COLO829 (cell line): ENCODE data around the gene TMBIM6.
"Not testable (repeated sequence)": the region's sequence is repeated elsewhere in the genome, so short reads cannot be mapped to it uniquely, and the experiment has no call there.

Experiments used
- DNase-seq: peaks from one replicate; pipeline ENCODE4 v3.0.0; 2012; ENCODE audit warnings: low spot score

Gene TMBIM6

GRCh38 chr12:49777341-49777740, 36.0 kb downstream of the TMBIM6 start:
- DNase-seq = no peak

GRCh38 chr12:49777800-49778748, 36.7 kb downstream of the TMBIM6 start:
- peak; percentile 32 for DNase-seq

- no peak for DNase-seq
Measured at GRCh38 chr12:49779581-49779980, 38.2 kb downstream of the TMBIM6 start.

GRCh38 chr12:49780914-49781313, 39.6 kb downstream of the TMBIM6 start:
- DNase-seq = not testable (repeated sequence)

DNA sequence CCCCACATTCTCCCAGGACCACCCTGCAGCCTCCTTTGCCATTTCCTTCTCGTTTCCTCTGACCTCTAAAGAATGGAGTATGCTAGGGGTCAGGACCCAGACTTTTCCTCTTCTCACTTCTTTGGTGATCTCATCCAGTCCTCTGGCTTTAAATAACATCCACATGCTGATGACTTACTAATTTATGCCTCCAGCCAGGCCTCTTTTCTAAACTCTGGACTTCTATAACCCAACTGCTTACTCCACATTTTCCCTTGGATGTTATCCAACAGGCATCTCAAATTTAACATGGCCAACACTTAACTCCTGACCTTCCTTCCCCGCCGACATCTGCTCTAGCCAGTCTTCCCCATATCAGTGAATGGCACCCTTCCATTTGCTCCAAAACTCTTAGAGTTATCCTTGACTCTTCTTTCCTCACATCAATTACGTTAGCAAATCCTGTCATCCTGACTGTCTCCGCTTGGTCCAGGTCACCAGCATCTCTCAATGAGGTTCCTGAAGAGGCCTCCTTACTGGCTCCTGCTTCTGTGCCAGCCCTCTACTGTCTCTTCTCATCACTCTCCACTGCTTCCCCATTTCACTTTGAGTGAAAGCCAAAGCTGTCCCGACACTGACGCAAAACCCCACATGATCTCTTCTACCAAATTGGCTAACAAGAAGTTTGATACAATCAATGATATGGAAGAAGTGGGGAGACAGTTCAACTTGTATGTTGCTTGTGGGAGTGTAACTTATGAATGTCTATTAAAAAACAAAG, 42.7 kb downstream of the TMBIM6 start:
- DNase-seq = no peak

GRCh38 chr12:49784756-49785409, 43.5 kb downstream of the TMBIM6 start:
- DNase-seq = no peak

- no peak for DNase-seq
Measured at GRCh38 chr12:49787672-49788071, 46.3 kb downstream of the TMBIM6 start.

GRCh38 chr12:49789992-49790391, 48.6 kb downstream of the TMBIM6 start:
- no peak for DNase-seq

DNA sequence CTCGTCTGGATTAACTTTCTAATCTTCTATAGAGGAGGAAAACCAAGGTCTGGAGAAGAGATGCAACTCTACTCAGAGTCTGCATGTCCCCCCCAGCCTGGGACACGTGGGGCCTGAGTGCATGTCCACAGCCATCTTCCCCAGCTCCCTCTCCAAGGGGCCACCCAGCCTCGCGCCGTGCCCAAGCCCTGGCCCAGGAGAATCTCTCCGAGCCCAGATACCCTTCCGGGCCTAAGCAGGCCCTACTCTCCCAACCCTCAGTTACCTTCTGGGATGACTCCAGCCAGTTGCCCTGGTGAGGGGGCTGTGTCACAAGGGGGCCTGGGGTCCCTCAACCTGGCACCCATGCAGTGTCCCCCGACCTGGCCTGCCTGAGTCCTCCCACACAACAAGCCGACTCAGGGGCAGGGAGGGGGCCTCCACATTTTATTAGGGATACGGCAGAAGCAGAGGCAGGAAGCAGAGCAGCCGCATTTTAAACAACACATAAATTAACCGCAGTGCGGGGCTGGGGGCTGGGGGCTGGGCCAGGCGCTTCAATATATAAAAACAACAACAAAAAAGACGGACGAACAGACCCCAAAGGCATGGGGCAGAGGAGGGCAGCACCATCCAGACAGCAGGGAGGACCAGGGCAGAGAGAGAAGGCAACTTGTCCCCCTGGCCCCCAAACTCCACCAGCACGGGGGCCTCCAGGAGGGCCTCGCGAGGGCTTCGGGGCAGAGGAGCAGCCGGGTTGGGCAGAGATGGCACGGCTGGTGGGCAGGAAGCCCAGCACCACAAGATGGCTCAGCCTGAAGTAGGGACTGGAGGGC, 49.6 kb downstream of the TMBIM6 start:
- no peak for DNase-seq

DNA sequence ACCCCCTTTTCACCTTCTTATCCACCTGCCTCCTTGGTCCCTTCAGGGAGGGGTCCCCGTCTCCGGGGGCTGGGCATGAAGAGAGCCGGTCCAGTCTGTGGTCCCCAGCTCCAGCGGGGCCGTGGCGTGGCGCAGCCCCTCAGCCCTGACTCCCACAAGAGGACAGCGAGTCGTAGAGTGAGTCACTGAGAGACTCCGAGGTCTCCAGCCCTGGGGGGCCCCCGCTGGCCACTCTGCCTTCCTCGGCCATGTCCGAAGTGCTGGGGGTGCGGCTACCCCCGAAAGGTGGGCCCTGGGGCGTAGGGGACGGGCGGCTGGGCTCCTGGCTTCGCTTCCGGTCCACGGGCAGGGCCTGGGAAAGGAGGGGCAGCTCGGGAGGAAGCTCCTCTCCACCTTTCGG, 50.3 kb downstream of the TMBIM6 start:
- no peak for DNase-seq

- DNase-seq = no peak
Measured at GRCh38 chr12:49792181-49792970, 51.0 kb downstream of the TMBIM6 start.

DNA sequence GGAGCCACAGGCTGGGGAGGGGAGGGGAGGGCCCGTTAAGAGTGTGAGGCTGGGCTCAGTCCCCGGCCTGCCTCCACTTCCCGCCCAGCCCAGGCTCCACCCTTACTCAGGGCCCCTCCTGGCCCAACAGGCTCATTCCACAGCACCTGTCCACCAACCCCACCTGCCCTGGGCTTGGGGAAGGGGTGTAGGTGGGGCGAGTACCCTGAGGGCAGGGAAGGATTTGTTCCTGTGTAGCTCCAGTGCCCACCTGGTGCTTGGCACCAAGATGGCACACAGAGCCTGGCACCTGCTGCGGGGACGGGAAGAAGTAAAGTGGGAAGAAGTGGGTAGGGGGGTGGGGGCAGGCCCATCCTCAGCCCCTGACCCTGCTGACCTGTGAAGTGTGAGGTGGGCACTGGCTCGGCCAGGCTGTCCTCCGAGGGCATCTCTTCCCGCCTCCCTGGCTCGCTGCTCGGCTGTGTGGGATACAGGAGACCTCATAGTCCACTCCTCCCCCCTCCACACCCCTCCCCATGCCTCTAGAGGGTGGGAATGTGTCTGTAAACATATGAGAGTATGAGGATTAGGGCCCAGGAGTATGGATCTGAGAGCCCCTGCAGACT, 51.7 kb downstream of the TMBIM6 start:
- no peak for DNase-seq

GRCh38 chr12:49793620-49794019, 52.3 kb downstream of the TMBIM6 start:
- no peak for DNase-seq

- no peak for DNase-seq
Measured at GRCh38 chr12:49794021-49794420, 52.7 kb downstream of the TMBIM6 start.

GRCh38 chr12:49794811-49795653, 53.7 kb downstream of the TMBIM6 start:
- no peak for DNase-seq

GRCh38 chr12:49795654-49796105, 54.3 kb downstream of the TMBIM6 start:
- DNase-seq = no peak

DNA sequence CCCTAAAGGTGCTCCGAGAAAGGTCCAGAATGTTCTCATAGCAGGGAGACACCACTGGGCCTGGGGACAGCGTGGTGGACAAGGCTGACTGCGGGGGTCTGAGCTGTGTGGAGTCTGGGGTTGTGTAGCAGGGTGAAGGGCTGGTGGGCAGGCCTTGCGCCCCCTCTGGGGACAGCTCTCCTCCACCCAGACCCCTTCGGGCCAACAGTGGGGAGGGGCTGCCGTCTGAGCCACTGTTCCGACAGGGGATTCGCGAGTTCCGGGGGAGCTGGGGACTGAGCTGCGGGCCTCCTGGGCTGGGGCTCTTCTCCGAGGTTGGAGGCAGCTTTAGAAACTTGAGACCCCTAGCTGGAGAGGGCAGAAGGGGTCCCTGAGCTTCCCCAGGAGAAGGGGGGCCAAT, 54.8 kb downstream of the TMBIM6 start:
- DNase-seq = no peak

DNA sequence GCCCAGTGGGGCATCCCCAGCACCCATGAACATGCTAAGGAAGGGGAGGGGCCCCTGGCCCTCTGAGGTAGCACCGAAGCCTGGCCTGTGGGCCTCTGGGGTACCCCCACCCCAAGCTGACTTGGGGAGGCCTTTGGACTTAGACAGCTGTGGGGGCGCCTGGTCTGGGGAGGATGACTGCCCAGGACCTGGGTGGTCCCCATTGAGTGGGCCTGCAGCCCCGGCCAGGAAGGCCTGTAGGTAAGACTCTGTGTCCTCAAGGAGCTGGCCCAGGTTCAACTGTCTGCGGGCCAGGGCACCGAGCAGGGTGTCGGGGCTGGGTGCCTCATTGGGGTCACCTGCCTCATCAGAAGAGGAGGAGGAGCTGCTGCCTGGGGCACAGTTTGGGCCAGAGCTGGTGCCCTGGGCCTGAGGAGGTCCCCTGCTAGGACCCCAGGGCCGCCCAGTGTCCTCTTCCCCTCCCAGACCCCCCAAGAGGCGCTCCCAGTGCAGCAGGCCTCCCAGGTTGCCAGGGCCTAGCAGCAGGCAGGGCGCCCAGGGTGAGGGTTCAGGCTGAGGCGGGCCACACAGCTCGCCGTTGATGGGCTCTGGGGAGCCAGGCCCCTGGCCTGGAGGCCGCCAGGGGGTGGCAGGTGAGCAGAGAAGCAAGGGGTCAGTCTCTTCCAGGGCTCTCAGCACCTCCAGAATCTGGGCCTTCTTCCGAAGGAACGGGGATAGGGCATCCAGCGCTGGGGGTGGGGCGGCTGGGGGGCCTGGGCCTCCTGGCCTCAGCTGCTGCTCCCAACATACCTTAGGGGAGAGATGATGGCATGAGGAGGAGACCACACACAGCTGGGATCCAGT, 55.5 kb downstream of the TMBIM6 start:
- DNase-seq = no peak

DNA sequence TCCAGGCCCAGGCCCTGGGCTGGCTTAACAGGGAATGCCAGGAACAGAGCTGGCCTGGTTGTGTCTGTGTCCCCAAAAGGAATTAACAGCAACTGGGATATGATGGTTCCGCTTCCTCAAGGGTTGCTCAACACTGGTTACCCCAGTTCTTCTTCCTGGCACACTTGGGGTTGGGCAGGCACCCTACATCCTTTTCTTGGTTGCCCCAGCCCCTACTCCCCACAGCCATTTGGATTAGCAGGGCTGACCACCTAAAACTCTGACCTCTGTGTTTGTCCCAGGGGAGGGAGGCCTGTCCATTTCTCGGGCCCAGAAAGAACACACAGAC, 56.1 kb downstream of the TMBIM6 start:
- no peak for DNase-seq
